Keratinocyte (primary cell): Measurements from ENCODE around the gene KIAA1958.

ENCODE experiments used
- EZH2 ChIP-seq: IDR thresholded peaks from one replicate; pipeline ENCODE4 v1.6.1; 2012; ENCODE audit warnings: inconsistent platforms, mild to moderate bottlenecking, low read length, moderate library complexity
- TF ChIP-seq, protein P1 (sequence below), 3 experiments: IDR thresholded peaks in 1 of 3; conservative IDR thresholded peaks in 1 of 3; optimal IDR thresholded peaks in 1 of 3; 2 replicates in 2 of 3; 3 replicates in 1 of 3; pipeline versions ENCODE3 to v1.5.1; 2011; ENCODE audit warnings: low read length in 3 of 3, mild to moderate bottlenecking in 3 of 3, moderate library complexity in 2 of 3, control low read depth in 1 of 3, inconsistent platforms in 1 of 3; ENCODE audit not compliant: insufficient read depth in 2 of 3; ENCODE audit errors: extremely low read depth in 1 of 3

- TF ChIP-seq, protein P1, sequence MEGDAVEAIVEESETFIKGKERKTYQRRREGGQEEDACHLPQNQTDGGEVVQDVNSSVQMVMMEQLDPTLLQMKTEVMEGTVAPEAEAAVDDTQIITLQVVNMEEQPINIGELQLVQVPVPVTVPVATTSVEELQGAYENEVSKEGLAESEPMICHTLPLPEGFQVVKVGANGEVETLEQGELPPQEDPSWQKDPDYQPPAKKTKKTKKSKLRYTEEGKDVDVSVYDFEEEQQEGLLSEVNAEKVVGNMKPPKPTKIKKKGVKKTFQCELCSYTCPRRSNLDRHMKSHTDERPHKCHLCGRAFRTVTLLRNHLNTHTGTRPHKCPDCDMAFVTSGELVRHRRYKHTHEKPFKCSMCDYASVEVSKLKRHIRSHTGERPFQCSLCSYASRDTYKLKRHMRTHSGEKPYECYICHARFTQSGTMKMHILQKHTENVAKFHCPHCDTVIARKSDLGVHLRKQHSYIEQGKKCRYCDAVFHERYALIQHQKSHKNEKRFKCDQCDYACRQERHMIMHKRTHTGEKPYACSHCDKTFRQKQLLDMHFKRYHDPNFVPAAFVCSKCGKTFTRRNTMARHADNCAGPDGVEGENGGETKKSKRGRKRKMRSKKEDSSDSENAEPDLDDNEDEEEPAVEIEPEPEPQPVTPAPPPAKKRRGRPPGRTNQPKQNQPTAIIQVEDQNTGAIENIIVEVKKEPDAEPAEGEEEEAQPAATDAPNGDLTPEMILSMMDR (optimal IDR thresholded peaks at IDR 0.05 in 1 of 3, IDR thresholded peaks at IDR 0.05 in 1 of 3, conservative IDR thresholded peaks at IDR 0.05 in 1 of 3; ENCODE audit: extremely low read depth in 1 of 3, insufficient read depth in 2 of 3, low read length in 3 of 3): no peak
- no peak for TF ChIP-seq EZH2
These were observed 7.5 kb downstream of the KIAA1958 start for GRCh38 chr9:112494153-112494552.
